Mucosa of descending colon (tissue), 3 donors: ENCODE results near the gene ANXA6. TPM values are rescaled to one million over a fixed set of nuclear protein-coding genes. Genes with fewer than 3 reads are reported as not detected.

Source experiments
- ATAC-seq: fragments of 200-7000 bp; cut with Tn5 transposase; one replicate; pipeline ENCODE4 v1.9.1; 2020; ENCODE audit warnings: mild to moderate bottlenecking, moderate library complexity
- DNase-seq, 3 donors: peaks; one replicate each; pipeline ENCODE4 v3.0.0-alpha.2; 2020
- H3K36me3 ChIP-seq: fragments of 200-600 bp; one replicate; pipeline ENCODE4 v1.8.0; 2021; ENCODE audit warnings: low read depth, mild to moderate bottlenecking
- H3K4me1 ChIP-seq: fragments of 200-600 bp; one replicate; pipeline ENCODE4 v1.8.0; 2021; ENCODE audit warnings: low read depth, mild to moderate bottlenecking
- H3K4me3 ChIP-seq: fragments of 200-600 bp; one replicate; pipeline ENCODE4 v1.8.0; 2021; ENCODE audit warnings: mild to moderate bottlenecking
- H3K9me3 ChIP-seq: fragments of 200-600 bp; one replicate; pipeline ENCODE4 v1.8.0; 2021; ENCODE audit warnings: mild to moderate bottlenecking
- CTCF ChIP-seq: fragments of 200-600 bp; IDR thresholded peaks from one replicate; pipeline ENCODE4 v1.8.0; 2022; ENCODE audit warnings: antibody characterized with exemption, mild to moderate bottlenecking
- intact Hi-C, 2 donors: fragments of 100-400 bp; cut with DNase I in 1 of 2; cut with micrococcal nuclease in 1 of 2; formaldehyde crosslinking; loops; one replicate each; pipeline versions ENCODE4 v1.11.0 to v1.11.1; 2022; cut with DNase I, micrococcal nuclease
- total RNA-seq, 3 donors: library from RNA; stranded (reverse); fragmentation: NEBNext Ultra II Directional in 2 of 3; extraction: Animal tissue kit (Norgen Biotek cat#: 25700) in 2 of 3; gene quantifications; one replicate each; pipeline versions ENCODE4 v1.2.1 to v1.2.4, GENCODE V29; 2021 to 2023
- donor health status: DM: no; HTN: no; CAD: no; lungs with moderate emphysema.
- donor health status: DM: no; HTN: no; CAD: no.
- donor health status: DM: no; HTN: yes; CAD: no.

The ANXA6 gene
- total RNA-seq, 3 donors from 2014 or later, result 21.4 to 180 (median 68.0) TPM

DNA sequence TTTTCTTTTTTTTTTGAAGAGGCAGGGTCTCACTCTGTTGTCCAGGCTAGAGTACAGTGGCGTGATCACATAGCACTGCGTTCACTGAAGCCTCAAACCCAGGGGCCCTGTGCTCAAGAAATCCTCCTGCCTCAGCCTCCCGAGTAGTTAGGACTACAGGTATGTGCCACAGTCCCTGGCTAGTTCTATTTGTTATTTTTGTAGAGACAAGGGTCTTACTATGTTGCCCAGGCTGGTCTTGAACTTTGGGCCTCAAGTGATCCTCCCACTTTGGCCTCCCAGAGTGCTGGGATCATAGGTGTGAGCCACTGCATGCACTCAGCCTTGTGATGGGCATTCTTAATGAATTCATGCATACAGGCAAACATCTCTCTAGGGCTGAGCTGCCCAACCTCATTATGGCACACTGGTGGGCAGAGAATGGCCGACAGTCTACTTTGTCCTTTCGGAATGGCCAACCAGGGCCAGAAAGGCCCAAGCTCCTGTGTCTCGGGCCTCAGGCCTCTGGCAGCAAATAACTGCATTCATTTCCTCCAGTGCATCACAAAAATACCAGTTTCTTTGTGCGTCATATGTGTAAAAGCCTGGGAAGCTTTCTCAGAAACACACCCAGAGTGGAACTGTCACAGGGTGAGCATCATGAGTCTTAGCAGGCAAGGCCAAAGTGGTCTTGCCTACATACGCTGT is 27.2 kb downstream of the ANXA6 start:
- Histone ChIP-seq H3K36me3 (no peaks in the 10 kb centered on the region), H3K4me3 (no peak overlapping the region), H3K9me3 (no peaks in the 10 kb centered on the region), H3K4me1 (peaks cover 2% of the 10 kb centered on the region)
- no peak for TF ChIP-seq CTCF
- intact Hi-C loops, result no loop called here
- DNase-seq, result no peak
- no peak for ATAC-seq

- H3K36me3 ChIP-seq, result no peaks in the 10 kb centered on the region
- intact Hi-C loops, result loop anchor here (5.0 to 10.0 kb wide), 2 partner anchors 33 to 116 kb away; no protein-coding TSS in a partner anchor
- no peak for ATAC-seq
- no peak for DNase-seq
- TF ChIP-seq CTCF, result no peak
- no peak overlapping the region for H3K4me3 ChIP-seq
- no peaks in the 10 kb centered on the region for H3K9me3 ChIP-seq
- H3K4me1 ChIP-seq, result peaks cover 2% of the 10 kb centered on the region
Measured at GRCh38 chr5:151128817-151129216, 28.8 kb downstream of the ANXA6 start.

DNA sequence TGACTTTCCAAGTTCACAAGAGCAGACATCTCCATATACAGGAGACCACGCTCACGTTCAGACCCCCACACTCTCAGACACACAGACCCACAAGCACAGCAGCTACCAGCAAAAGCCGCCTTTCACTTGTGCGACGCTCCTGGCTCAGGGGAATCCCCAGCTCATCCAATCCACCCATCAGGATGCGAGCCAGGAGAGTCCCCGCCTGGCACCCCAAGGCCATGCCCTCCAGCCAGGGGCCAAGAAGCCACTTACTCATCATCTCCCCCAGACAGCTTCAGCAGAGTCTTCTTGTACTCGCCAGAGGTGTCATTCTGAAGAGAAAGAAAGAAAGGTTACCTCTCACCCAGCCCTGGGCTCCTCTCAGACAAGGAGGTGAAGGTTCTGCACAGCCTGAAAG is 29.7 kb downstream of the ANXA6 start:
- no peak for ATAC-seq
- no peak for TF ChIP-seq CTCF
- Histone ChIP-seq H3K4me3 (no peak overlapping the region), H3K9me3 (no peaks in the 10 kb centered on the region), H3K4me1 (peaks cover 2% of the 10 kb centered on the region), H3K36me3 (no peaks in the 10 kb centered on the region)
- intact Hi-C loops, result loop anchor here (5.0 to 10.0 kb wide), 2 partner anchors 34 to 117 kb away; no protein-coding TSS in a partner anchor
- DNase-seq, result no peak

GRCh38 chr5:151126199-151126645 is 31.4 kb downstream of the ANXA6 start:
- no peak overlapping the region for H3K4me3 ChIP-seq
- peak; percentile 64 for ATAC-seq
- no peaks in the 10 kb centered on the region for H3K9me3 ChIP-seq
- H3K36me3 ChIP-seq, result no peaks in the 10 kb centered on the region
- intact Hi-C loops, result loop anchor here (5.0 to 10.0 kb wide), 2 partner anchors 36 to 119 kb away; no protein-coding TSS in a partner anchor
- DNase-seq, result peak; percentile 78 to 86 (median 79)
- no peaks in the 10 kb centered on the region for H3K4me1 ChIP-seq
- peak; percentile 60 for TF ChIP-seq CTCF

DNA sequence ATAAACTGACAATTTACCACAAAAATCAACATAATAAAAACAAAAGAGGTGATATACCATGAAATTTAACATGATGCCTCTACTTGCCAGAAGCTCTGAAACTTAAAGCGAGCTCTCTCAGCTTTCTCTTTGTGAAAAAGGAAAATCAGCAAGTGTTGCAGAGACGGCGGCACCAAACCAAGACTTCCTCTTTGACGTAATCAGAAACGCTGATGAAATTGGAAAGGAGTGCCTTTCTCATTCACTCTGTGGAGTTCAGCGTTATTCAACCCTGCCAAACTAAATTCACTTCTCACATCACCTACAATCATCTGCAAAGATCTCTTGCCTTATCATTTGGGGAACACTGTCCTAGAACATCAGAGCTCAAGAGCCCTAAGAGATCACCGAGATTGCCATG is 32.2 kb downstream of the ANXA6 start:
- ATAC-seq (peak; percentile 15), DNase-seq (no peak)
- TF ChIP-seq CTCF, result no peak
- H3K4me3 ChIP-seq, result no peak overlapping the region
- no peaks in the 10 kb centered on the region for H3K4me1 ChIP-seq
- no peaks in the 10 kb centered on the region for H3K9me3 ChIP-seq
- H3K36me3 ChIP-seq, result no peaks in the 10 kb centered on the region
- intact Hi-C loops, result loop anchor here (2.0 to 10.0 kb wide), 3 partner anchors 37 to 119 kb away; no protein-coding TSS in a partner anchor
